Skeletal muscle tissue (tissue), 4 donors: Measurements from ENCODE around the gene SLC22A24. TPM values are rescaled to one million over a fixed set of nuclear protein-coding genes. Genes with fewer than 3 reads are reported as not detected.

Experiments used
- H3K27ac ChIP-seq: one replicate; pipeline ENCODE4 v1.7.0; 2013; ENCODE audit warnings: mild to moderate bottlenecking, low read depth, low read length, inconsistent platforms
- H3K27me3 ChIP-seq, 3 donors: one replicate each; pipeline ENCODE4 v1.7.0; 2013; ENCODE audit warnings: low read length in 3 of 3; ENCODE audit not compliant: control insufficient read depth in 3 of 3, insufficient read depth in 3 of 3
- H3K36me3 ChIP-seq, 3 donors: one replicate each; pipeline ENCODE4 v1.7.0; 2013; ENCODE audit warnings: low read length in 3 of 3; ENCODE audit not compliant: control insufficient read depth in 3 of 3, insufficient read depth in 3 of 3
- H3K4me1 ChIP-seq, 3 donors: one replicate each; pipeline ENCODE4 v1.7.0; 2013; ENCODE audit warnings: low read length in 3 of 3, mild to moderate bottlenecking in 3 of 3; ENCODE audit not compliant: control insufficient read depth in 3 of 3, insufficient read depth in 3 of 3
- H3K4me3 ChIP-seq, 3 donors: one replicate each; pipeline ENCODE4 v1.7.0; 2013; ENCODE audit warnings: low read length in 3 of 3
- H3K9ac ChIP-seq, 3 donors: one replicate each; pipeline ENCODE4 v1.7.0; 2013; ENCODE audit warnings: low read length in 3 of 3, mild to moderate bottlenecking in 3 of 3, moderate library complexity in 2 of 3, low read depth in 1 of 3
- H3K9me3 ChIP-seq, 3 donors: one replicate each; pipeline ENCODE4 v1.7.0; 2013; ENCODE audit warnings: low read length in 3 of 3; ENCODE audit not compliant: control insufficient read depth in 3 of 3
- total RNA-seq: library from RNA; depleted of rRNA; stranded (reverse); fragments of >200 nt; gene quantifications from one replicate; pipeline ENCODE4 v1.2.3, GENCODE V29; 2014
- donor health status: Osteomylitis.

The SLC22A24 gene
- not detected for total RNA-seq

- Histone ChIP-seq H3K9ac (no peak within 1 kb of the TSS), H3K27me3 (no peaks in the 10 kb centered on the region), H3K9me3 (no peaks in the 10 kb centered on the region), H3K4me1 (no peaks in the 10 kb centered on the region), H3K27ac (no peak within 1 kb of the TSS), H3K4me3 (no peak within 1 kb of the TSS), H3K36me3 (no peaks in the 10 kb centered on the region)
Observed at GRCh38 chr11:63144121-63144520, at the start of gene SLC22A24. Gene SLC22A24 (minus strand): TSS chr11:63144221. CDS start chr11:63143779, 442 bp downstream.

GRCh38 chr11:63180536-63180935 is 36.5 kb upstream of the SLC22A24 start:
- Histone ChIP-seq H3K4me3 (no peak overlapping the region), H3K4me1 (no peaks in the 10 kb centered on the region), H3K27ac (no peak overlapping the region), H3K27me3 (no peaks in the 10 kb centered on the region), H3K36me3 (no peaks in the 10 kb centered on the region), H3K9me3 (peaks cover 0 to 3% (median 0%) of the 10 kb centered on the region in 3 donors), H3K9ac (no peak overlapping the region)

GRCh38 chr11:63179432-63180041 is 35.5 kb upstream of the SLC22A24 start:
- Histone ChIP-seq H3K9ac (no peak overlapping the region), H3K27ac (no peak overlapping the region), H3K36me3 (no peaks in the 10 kb centered on the region), H3K4me1 (no peaks in the 10 kb centered on the region), H3K27me3 (no peaks in the 10 kb centered on the region), H3K9me3 (peaks cover 0 to 7% (median 0%) of the 10 kb centered on the region in 3 donors), H3K4me3 (no peak overlapping the region)

- Histone ChIP-seq H3K27ac (no peak overlapping the region), H3K4me1 (no peaks in the 10 kb centered on the region), H3K9ac (no peak overlapping the region), H3K36me3 (no peaks in the 10 kb centered on the region), H3K9me3 (peaks cover 0 to 9% (median 0%) of the 10 kb centered on the region in 3 donors), H3K4me3 (no peak overlapping the region), H3K27me3 (no peaks in the 10 kb centered on the region)
Observed at GRCh38 chr11:63177872-63178271, 33.9 kb upstream of the SLC22A24 start.

- Histone ChIP-seq H3K9ac (no peak overlapping the region), H3K27ac (no peak overlapping the region), H3K27me3 (peaks cover 0 to 2% (median 0%) of the 10 kb centered on the region in 3 donors), H3K9me3 (no peaks in the 10 kb centered on the region), H3K4me1 (no peaks in the 10 kb centered on the region), H3K4me3 (no peak overlapping the region), H3K36me3 (no peaks in the 10 kb centered on the region)
Observed at GRCh38 chr11:63165706-63166310, 21.8 kb upstream of the SLC22A24 start.

GRCh38 chr11:63155794-63156193 is 11.8 kb upstream of the SLC22A24 start:
- no peak overlapping the region for H3K27ac ChIP-seq
- H3K4me1 ChIP-seq, result no peaks in the 10 kb centered on the region
- peaks cover 0 to 4% (median 0%) of the 10 kb centered on the region in 3 donors for H3K9me3 ChIP-seq
- no peaks in the 10 kb centered on the region for H3K36me3 ChIP-seq
- no peak overlapping the region for H3K9ac ChIP-seq
- H3K27me3 ChIP-seq, result no peaks in the 10 kb centered on the region
- H3K4me3 ChIP-seq, result no peak overlapping the region

GRCh38 chr11:63146581-63146980 is 2.6 kb upstream of the SLC22A24 start:
- Histone ChIP-seq H3K4me1 (no peaks in the 10 kb centered on the region), H3K27ac (no peak overlapping the region), H3K27me3 (no peaks in the 10 kb centered on the region), H3K9ac (no peak overlapping the region), H3K4me3 (no peak overlapping the region), H3K36me3 (no peaks in the 10 kb centered on the region), H3K9me3 (no peaks in the 10 kb centered on the region)

GRCh38 chr11:63142459-63142858 is 1.6 kb downstream of the SLC22A24 start:
- H3K27me3 ChIP-seq, result no peaks in the 10 kb centered on the region
- no peaks in the 10 kb centered on the region for H3K9me3 ChIP-seq
- H3K27ac ChIP-seq, result no peak overlapping the region
- no peaks in the 10 kb centered on the region for H3K4me1 ChIP-seq
- H3K4me3 ChIP-seq, result no peak overlapping the region
- no peak overlapping the region for H3K9ac ChIP-seq
- no peaks in the 10 kb centered on the region for H3K36me3 ChIP-seq

GRCh38 chr11:63132985-63133775 is 10.8 kb downstream of the SLC22A24 start:
- H3K36me3 ChIP-seq, result no peaks in the 10 kb centered on the region
- H3K9me3 ChIP-seq, result peaks cover 0 to 2% (median 0%) of the 10 kb centered on the region in 3 donors
- H3K4me1 ChIP-seq, result no peaks in the 10 kb centered on the region
- H3K27ac ChIP-seq, result no peak overlapping the region
- H3K4me3 ChIP-seq, result no peak overlapping the region
- H3K27me3 ChIP-seq, result peaks cover 0 to 3% (median 0%) of the 10 kb centered on the region in 3 donors
- no peak overlapping the region for H3K9ac ChIP-seq

- no peak overlapping the region for H3K9ac ChIP-seq
Observed at GRCh38 chr11:63099555-63099954, 44.5 kb downstream of the SLC22A24 start.

More at GRCh38 chr11:63099555-63099954, 44.5 kb downstream of the SLC22A24 start:
- Histone ChIP-seq H3K36me3 (no peaks in the 10 kb centered on the region), H3K9me3 (peaks cover 2 to 7% (median 3%) of the 10 kb centered on the region in 3 donors), H3K4me1 (no peaks in the 10 kb centered on the region), H3K27ac (no peak overlapping the region), H3K4me3 (no peak overlapping the region), H3K27me3 (no peaks in the 10 kb centered on the region)
